Aorta (tissue), 5 donors: ENCODE results near the gene TTC33. TPM values are rescaled to one million over a fixed set of nuclear protein-coding genes. Genes with fewer than 3 reads are reported as not detected.

ENCODE experiments used
- ATAC-seq: fragments of 200-7000 bp; cut with Tn5 transposase; one replicate; pipeline ENCODE4 v1.9.1; 2022; ENCODE audit warnings: moderate library complexity; ENCODE audit not compliant: low FRiP score
- DNase-seq, 2 donors: peaks; one replicate each; pipeline ENCODE4 v3.0.0-alpha.2; 2020
- H3K27ac ChIP-seq, 2 donors: one replicate each; pipeline ENCODE4 v1.5.1; 2013; ENCODE audit warnings: low read length in 2 of 2, mild to moderate bottlenecking in 2 of 2, moderate library complexity in 2 of 2, control low read depth in 1 of 2, inconsistent platforms in 1 of 2, low read depth in 1 of 2
- H3K27me3 ChIP-seq, 2 donors: one replicate each; pipeline ENCODE4 v1.6.1; 2013; ENCODE audit warnings: control low read depth in 1 of 2, low read length in 1 of 2, mild to moderate bottlenecking in 1 of 2, moderate library complexity in 1 of 2; ENCODE audit not compliant: insufficient read depth in 2 of 2, control insufficient read depth in 1 of 2
- H3K36me3 ChIP-seq, 2 donors: one replicate each; pipeline ENCODE4 v1.6.1; 2013; ENCODE audit warnings: control low read depth in 1 of 2, low read length in 1 of 2, mild to moderate bottlenecking in 1 of 2; ENCODE audit not compliant: insufficient read depth in 2 of 2, control insufficient read depth in 1 of 2
- H3K4me1 ChIP-seq, 2 donors: one replicate each; pipeline ENCODE4 v1.6.1; 2013; ENCODE audit warnings: low read length in 2 of 2, control low read depth in 1 of 2, mild to moderate bottlenecking in 1 of 2, moderate library complexity in 1 of 2; ENCODE audit not compliant: insufficient read depth in 2 of 2, control insufficient read depth in 1 of 2
- H3K4me3 ChIP-seq, 2 donors: one replicate each; pipeline ENCODE4 v1.5.1; 2013; ENCODE audit warnings: low read length in 2 of 2, control low read depth in 1 of 2, mild to moderate bottlenecking in 1 of 2
- H3K9me3 ChIP-seq: one replicate; pipeline ENCODE4 v1.6.1; 2013; ENCODE audit warnings: mild to moderate bottlenecking, low read length; ENCODE audit not compliant: control insufficient read depth
- WGBS, 2 donors: extraction: QIAGEN DNeasy Blood & Tissue Kit; methylation state at CpG; one replicate each; pipeline ENCODE4 v1.1.7; 2013; 5-methylcytosine and 5-hydroxymethylcytosine counted together
- intact Hi-C, 2 donors: fragments of 100-400 bp; cut with DNase I; formaldehyde crosslinking; loops; one replicate each; pipeline versions ENCODE4 v1.14.2 to v1.15.0; 2022
- polyA plus RNA-seq, 2 donors: library from polyadenylated mRNA; stranded (reverse); fragments of 200-250 nt; gene quantifications; one replicate each; pipeline ENCODE4 v1.2.3, GENCODE V29; 2013
- total RNA-seq, 2 donors: library from RNA; stranded (reverse); fragmentation: NEBNext Ultra II Directional; extraction: Animal tissue kit (Norgen Biotek cat#: 25700); gene quantifications; one replicate each; pipeline ENCODE4 v1.2.1, GENCODE V29; 2021
- donor health status: healthy with polysubstance abuse.
- donor health status: Bipolar disorder and iron deficiency.
- donor health status: DM: no; HTN: no; CAD: no.
- donor health status: DM: no; HTN: no; CAD: no.
- donor health status: DM: yes; HTN: yes; CAD: no.

The TTC33 gene
- total and polyA plus RNA-seq, 4 donors: 11.9 to 19.4 (median 15.8) TPM

DNA sequence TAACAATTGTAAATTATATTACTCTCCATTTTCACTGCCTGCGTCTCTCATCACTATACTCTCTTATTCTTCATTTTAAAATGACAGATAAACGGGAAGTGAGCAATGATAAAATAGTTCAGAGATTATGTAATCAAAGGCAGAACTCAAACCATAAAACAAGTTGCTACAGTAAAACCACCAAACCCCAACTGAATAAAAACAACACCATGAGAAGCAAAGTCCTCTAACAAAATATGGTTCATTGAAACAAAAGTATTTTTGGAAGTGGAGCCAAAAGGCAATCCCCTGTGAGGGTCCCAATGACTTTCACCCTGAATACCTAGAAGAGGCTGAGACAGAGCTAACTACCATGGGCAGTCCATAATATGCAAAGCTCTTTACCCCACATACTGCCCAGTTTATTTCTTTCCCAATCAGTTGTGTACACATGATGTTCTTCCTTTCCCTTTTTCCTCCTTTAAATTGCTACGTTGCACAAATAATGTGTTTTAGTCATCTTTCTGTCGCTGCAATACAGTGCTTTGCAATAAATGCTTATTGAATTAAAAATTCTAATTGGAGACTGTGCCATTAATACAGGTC lies 140.1 kb downstream of the TTC33 start:
- WGBS, 2 donors: 54 to 60% methylated on average over 4 of the region's 4 CpGs
- no peaks in the 10 kb centered on the region for H3K27me3 ChIP-seq
- H3K4me3 ChIP-seq: no peak overlapping the region
- H3K4me1 ChIP-seq: no peaks in the 10 kb centered on the region
- H3K9me3 ChIP-seq: no peaks in the 10 kb centered on the region
- H3K27ac ChIP-seq: no peak overlapping the region
- ATAC-seq (no peak), DNase-seq (no peak)
- no peaks in the 10 kb centered on the region for H3K36me3 ChIP-seq
- intact Hi-C loops: no loop called here

- H3K27ac ChIP-seq: no peak overlapping the region
- no peaks in the 10 kb centered on the region for H3K36me3 ChIP-seq
- no peaks in the 10 kb centered on the region for H3K27me3 ChIP-seq
- 40 to 41% methylated on average over 3 of the region's 3 CpGs for WGBS, 2 donors
- no peak for ATAC-seq
- no peak for DNase-seq
- intact Hi-C loops: no loop called here
- H3K4me3 ChIP-seq: no peak overlapping the region
- no peaks in the 10 kb centered on the region for H3K4me1 ChIP-seq
- H3K9me3 ChIP-seq: no peaks in the 10 kb centered on the region
These were observed 140.7 kb downstream of the TTC33 start for GRCh38 chr5:40614923-40615585.

- Histone ChIP-seq H3K27ac (no peak overlapping the region), H3K9me3 (no peaks in the 10 kb centered on the region), H3K27me3 (no peaks in the 10 kb centered on the region), H3K4me3 (no peak overlapping the region), H3K36me3 (no peaks in the 10 kb centered on the region), H3K4me1 (no peaks in the 10 kb centered on the region)
- ATAC-seq (no peak), DNase-seq (no peak)
- intact Hi-C loops: no loop called here
- WGBS, 2 donors: 75 to 82% methylated on average over 1 of the region's 1 CpG
These were observed 141.3 kb downstream of the TTC33 start for GRCh38 chr5:40614466-40614865.

- 87 to 91% methylated on average over 3 of the region's 3 CpGs for WGBS, 2 donors
- ATAC-seq (no peak), DNase-seq (no peak)
- Histone ChIP-seq H3K9me3 (no peaks in the 10 kb centered on the region), H3K27me3 (no peaks in the 10 kb centered on the region), H3K4me3 (no peak overlapping the region), H3K36me3 (no peaks in the 10 kb centered on the region), H3K27ac (no peak overlapping the region), H3K4me1 (no peaks in the 10 kb centered on the region)
- intact Hi-C loops: no loop called here
These were observed 148.6 kb downstream of the TTC33 start for GRCh38 chr5:40607202-40607601.

GRCh38 chr5:40606077-40606765 lies 149.5 kb downstream of the TTC33 start:
- Histone ChIP-seq H3K9me3 (no peaks in the 10 kb centered on the region), H3K27me3 (no peaks in the 10 kb centered on the region), H3K4me1 (no peaks in the 10 kb centered on the region), H3K4me3 (no peak overlapping the region), H3K36me3 (no peaks in the 10 kb centered on the region), H3K27ac (no peak overlapping the region)
- intact Hi-C loops: no loop called here
- WGBS, 2 donors: 49 to 62% methylated on average over 11 of the region's 11 CpGs
- DNase-seq (no peak), ATAC-seq (no peak)

DNA sequence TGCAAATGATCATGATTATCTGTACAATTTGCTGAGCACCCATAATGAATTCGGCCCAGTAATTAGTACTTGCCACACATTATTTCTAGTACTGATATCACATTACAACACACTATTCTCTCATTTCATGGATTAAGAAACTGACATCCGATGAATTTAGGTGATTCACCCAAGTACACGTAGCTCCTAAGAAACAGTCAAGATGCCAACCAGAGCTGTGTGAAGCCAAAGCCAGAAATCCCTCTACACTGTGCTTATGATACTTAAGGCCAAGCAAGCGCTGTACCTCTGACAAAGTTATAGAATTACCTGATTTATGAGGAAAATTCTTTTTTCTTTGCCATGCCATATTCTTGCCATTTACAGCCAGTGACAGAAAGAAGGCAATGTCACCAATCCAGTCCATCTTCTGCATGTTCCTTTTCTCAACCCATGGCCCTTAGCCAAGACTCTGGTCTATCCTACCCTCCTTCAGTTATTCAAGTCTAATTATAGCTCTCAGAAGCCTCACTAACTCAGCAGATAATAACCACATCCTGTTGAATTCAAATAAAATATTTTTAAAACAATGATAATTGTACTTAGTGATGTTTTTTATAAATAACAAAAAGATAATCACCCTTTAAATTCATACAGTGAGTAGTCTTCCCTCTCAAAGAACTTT lies 150.3 kb downstream of the TTC33 start:
- intact Hi-C loops: no loop called here
- no peak for ATAC-seq

GRCh38 chr5:40603378-40603777 lies 152.4 kb downstream of the TTC33 start:
- ATAC-seq: no peak
- peaks cover 0 to 2% of the 10 kb centered on the region in 2 donors for H3K4me1 ChIP-seq
- H3K4me3 ChIP-seq: no peak overlapping the region
- no peak overlapping the region for H3K27ac ChIP-seq
- H3K36me3 ChIP-seq: no peaks in the 10 kb centered on the region
- H3K27me3 ChIP-seq: no peaks in the 10 kb centered on the region
- no peaks in the 10 kb centered on the region for H3K9me3 ChIP-seq
- 53 to 75% methylated on average over 1 of the region's 1 CpG for WGBS, 2 donors
- DNase-seq: no peak
- intact Hi-C loops: no loop called here

More for the DNA sequence above, 150.3 kb downstream of the TTC33 start:
- Histone ChIP-seq H3K27ac (no peak overlapping the region), H3K36me3 (no peaks in the 10 kb centered on the region), H3K4me3 (no peak overlapping the region), H3K4me1 (peaks cover 0 to 2% of the 10 kb centered on the region in 2 donors), H3K9me3 (no peaks in the 10 kb centered on the region), H3K27me3 (no peaks in the 10 kb centered on the region)
- 85 to 88% methylated on average over 4 of the region's 4 CpGs for WGBS, 2 donors
- no peak for DNase-seq

DNA sequence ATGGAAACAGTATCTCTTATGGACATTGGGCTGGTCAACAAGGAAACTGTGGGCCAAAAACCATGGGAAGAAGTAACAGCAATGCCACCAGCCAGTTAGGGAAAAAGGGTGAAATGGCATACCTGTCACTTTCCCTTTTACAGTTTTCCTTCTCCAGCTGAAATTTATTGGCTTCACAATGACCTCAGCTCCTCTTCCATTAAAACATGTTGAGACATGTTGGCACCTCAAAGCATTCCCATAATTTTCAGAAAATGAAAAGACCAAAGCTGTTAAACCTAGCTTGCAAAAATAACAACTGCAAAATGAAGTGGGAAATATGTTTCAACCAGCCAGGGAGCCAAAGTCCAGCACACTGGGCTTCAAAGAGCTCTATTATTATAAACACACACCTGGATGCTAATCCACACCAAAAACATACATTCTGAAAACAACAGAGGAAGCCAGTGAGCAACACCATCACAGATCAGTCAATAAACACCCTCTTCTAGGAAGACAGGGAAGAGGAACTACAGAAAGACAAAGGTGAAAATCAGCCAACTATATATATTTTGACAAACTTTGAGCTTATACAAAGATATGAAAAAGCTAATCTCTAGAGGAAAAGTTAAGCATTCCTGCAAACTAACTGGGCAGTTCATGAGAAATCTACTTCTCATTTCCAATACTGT lies 154.4 kb downstream of the TTC33 start:
- H3K36me3 ChIP-seq: no peaks in the 10 kb centered on the region
- peaks cover 0 to 2% of the 10 kb centered on the region in 2 donors for H3K4me1 ChIP-seq
- DNase-seq (no peak), ATAC-seq (no peak)
- no peak overlapping the region for H3K4me3 ChIP-seq
- H3K9me3 ChIP-seq: no peaks in the 10 kb centered on the region
- H3K27ac ChIP-seq: no peak overlapping the region
- intact Hi-C loops: no loop called here
- H3K27me3 ChIP-seq: no peaks in the 10 kb centered on the region
